OCI-LY1 (cell line): ENCODE measurements around the gene STAMBPL1.

Source experiments
- CTCF ChIP-seq: fragments of 200-600 bp; sonication (generic), shearing (Covaris generic); IDR thresholded peaks from 2 replicates; pipeline ENCODE4 v1.5.1; 2017; ENCODE audit warnings: mild to moderate bottlenecking, antibody characterized with exemption, low read length, moderate library complexity, mixed read lengths
- EZH2 ChIP-seq: fragments of 200-600 bp; sonication (generic), shearing (Covaris generic); IDR thresholded peaks from 2 replicates; pipeline ENCODE4 v1.8.0; 2017; ENCODE audit warnings: borderline replicate concordance, mixed run types, mild to moderate bottlenecking, antibody characterized with exemption, low read length, moderate library complexity, mixed read lengths

DNA sequence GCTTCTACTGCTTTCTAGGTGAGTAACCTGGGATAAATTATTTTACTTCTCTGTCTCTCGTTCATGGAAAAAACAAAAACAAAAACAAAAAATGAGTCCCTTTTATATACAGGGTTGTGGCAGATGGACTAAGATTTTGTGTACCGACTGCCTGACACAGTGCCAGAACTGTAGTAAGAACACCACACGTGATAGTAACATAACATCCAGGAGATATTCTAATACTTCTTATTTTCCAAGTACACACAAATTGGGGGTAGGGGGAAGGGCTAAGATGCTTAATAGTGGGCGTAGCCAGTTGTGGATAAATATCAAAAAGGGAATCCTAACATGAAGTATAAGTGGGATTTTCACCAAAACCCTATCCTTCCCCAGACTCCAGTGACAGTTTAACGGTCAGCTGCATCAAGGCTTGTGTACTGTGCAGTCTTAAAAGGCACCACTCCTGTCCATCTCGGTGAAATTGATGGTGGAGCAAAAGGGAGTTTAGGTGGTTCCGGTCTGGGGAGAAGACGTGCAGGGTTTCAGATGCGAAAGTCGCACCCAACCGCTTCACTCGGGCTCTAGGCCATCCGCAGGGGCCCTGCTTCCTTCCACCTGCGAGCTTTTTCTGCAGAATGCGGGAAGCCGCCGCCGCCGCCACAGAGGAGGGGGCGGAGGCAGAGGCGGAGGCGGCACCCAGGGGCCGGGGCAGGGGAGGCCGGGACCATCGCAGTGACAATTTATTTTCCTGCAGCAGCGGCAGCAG lies at the start of gene STAMBPL1:
- TF ChIP-seq CTCF (no peak), EZH2 (no peak)
